ENCODE results near the gene BRD1. TPM values are rescaled to one million over a fixed set of nuclear protein-coding genes. Genes with fewer than 3 reads are reported as not detected.

BRD1 gene
- total RNA-seq, 1 donor from 2014 or later, result 32.5 TPM

DNA sequence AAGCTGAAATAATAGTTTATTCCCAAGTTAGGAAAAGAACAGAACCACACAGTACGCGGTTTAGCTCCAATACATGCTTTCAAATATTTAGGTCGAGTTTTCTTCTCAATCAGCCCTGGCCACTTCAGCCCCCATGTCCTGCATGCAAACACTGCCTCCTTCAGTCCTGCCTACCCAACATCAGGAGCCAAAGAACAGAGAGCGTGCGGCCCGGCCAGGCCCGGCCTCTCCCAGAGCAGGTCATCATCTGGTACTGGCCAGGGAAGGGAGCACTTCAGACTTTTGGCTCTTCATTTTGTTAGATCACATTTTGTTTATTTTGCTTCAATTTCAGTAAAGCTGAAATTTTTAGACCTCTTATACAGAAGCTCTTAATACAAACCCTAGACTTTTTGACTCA is 6.7 kb downstream of the BRD1 start:
- TF ChIP-seq, protein P1, sequence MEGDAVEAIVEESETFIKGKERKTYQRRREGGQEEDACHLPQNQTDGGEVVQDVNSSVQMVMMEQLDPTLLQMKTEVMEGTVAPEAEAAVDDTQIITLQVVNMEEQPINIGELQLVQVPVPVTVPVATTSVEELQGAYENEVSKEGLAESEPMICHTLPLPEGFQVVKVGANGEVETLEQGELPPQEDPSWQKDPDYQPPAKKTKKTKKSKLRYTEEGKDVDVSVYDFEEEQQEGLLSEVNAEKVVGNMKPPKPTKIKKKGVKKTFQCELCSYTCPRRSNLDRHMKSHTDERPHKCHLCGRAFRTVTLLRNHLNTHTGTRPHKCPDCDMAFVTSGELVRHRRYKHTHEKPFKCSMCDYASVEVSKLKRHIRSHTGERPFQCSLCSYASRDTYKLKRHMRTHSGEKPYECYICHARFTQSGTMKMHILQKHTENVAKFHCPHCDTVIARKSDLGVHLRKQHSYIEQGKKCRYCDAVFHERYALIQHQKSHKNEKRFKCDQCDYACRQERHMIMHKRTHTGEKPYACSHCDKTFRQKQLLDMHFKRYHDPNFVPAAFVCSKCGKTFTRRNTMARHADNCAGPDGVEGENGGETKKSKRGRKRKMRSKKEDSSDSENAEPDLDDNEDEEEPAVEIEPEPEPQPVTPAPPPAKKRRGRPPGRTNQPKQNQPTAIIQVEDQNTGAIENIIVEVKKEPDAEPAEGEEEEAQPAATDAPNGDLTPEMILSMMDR (IDR thresholded peaks at IDR 0.05), result no peak
- H3K4me3 ChIP-seq, result no peak overlapping the region
- no peaks in the 10 kb centered on the region for H3K27me3 ChIP-seq
- no peaks in the 10 kb centered on the region for H3K9me3 ChIP-seq
- no peak overlapping the region for H3K27ac ChIP-seq
- H3K36me3 ChIP-seq, result peaks cover 56 to 84% of the 10 kb centered on the region in 2 donors
- H3K4me1 ChIP-seq, result peaks cover 6 to 17% of the 10 kb centered on the region in 2 donors
- intact Hi-C loops (cut with DNase I), result no loop called here
- DNase-seq (ENCODE audit: low spot score in 2 of 2), result no peak

DNA sequence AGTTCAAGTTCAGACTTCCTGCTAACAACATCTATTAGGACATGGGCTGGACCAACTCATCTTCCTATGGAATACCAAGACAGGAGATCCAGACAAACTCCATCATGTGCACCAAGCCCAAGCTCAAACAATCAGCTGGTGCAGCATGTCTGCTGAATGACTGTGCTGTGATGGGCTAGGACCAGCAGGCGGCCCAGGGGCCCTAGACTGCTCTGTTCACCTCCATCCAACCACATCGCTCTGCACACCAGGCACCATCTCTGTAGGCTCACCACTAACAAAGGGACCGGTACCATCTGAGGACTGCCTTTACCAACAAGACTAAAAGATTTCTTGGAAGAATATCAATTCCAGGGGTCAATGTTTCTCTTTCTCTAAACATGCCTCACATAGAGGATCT is 10.3 kb downstream of the BRD1 start:
- H3K4me1 ChIP-seq, result peaks cover 0 to 2% of the 10 kb centered on the region in 2 donors

DNA sequence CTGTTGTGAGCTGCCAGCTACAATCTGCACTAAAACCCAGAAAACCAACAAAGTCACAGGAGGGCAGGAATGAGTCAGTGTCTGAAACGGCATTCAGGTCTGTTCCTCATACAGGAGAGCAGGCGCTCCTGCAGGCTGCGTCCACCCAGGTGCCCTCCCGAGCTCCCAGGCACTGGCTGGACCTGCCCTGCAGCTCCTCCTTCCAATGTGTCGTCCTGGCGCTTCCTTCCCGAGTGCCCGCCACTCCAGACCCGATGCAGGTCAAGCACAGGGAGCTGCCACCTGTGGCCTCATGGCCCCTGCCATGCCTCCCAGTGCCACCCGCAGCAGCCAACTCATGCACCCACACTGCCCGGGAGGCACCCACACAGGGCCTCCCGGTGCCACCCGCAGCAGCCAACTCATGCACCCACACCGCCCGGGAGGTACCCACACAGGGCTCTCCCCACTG is 12.0 kb downstream of the BRD1 start:
- H3K36me3 ChIP-seq, result peaks cover 27 to 59% of the 10 kb centered on the region in 2 donors
- TF ChIP-seq, protein P1 (IDR thresholded peaks at IDR 0.05), result no peak
- DNase-seq (ENCODE audit: low spot score in 2 of 2), result no peak
- H3K4me1 ChIP-seq, result peaks cover 0 to 2% of the 10 kb centered on the region in 2 donors
- H3K9me3 ChIP-seq, result no peaks in the 10 kb centered on the region
- no peak overlapping the region for H3K4me3 ChIP-seq
- intact Hi-C loops (cut with DNase I), result no loop called here
- no peak overlapping the region for H3K27ac ChIP-seq
- H3K27me3 ChIP-seq, result no peaks in the 10 kb centered on the region

More for the DNA sequence above, 10.3 kb downstream of the BRD1 start:
- Histone ChIP-seq H3K9me3 (no peaks in the 10 kb centered on the region), H3K4me3 (no peak overlapping the region), H3K36me3 (peaks cover 42 to 76% of the 10 kb centered on the region in 2 donors), H3K27me3 (no peaks in the 10 kb centered on the region), H3K27ac (no peak overlapping the region)
- intact Hi-C loops (cut with DNase I), result no loop called here
- no peak for DNase-seq (ENCODE audit: low spot score in 2 of 2)
- TF ChIP-seq, protein P1 (IDR thresholded peaks at IDR 0.05), result no peak

DNA sequence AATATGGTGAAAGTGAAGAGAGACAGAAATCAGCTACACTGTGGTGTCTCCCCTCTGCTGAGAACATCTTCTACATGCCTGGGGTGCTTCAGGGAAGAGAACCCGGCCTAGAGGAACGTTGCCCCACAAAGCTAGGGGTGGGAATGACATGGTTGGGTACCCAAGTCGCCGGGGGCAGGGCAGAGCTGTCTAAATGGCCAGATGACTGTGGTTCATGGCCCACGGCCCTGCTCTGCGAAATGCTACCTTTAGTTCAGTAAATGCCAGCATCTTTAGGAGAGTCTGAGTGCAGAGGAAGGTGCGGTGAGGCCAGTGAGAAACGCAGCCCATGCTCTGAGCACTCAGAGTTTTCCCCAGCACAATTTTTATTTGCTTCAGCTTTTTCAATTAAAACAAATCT is 12.8 kb downstream of the BRD1 start:
- no peak overlapping the region for H3K27ac ChIP-seq
- intact Hi-C loops (cut with DNase I), result no loop called here
- H3K4me3 ChIP-seq, result no peak overlapping the region
- no peak for DNase-seq (ENCODE audit: low spot score in 2 of 2)
- no peaks in the 10 kb centered on the region for H3K9me3 ChIP-seq
- peaks cover 20 to 51% of the 10 kb centered on the region in 2 donors for H3K36me3 ChIP-seq
- TF ChIP-seq, protein P1 (IDR thresholded peaks at IDR 0.05), result no peak
- no peaks in the 10 kb centered on the region for H3K27me3 ChIP-seq
- H3K4me1 ChIP-seq, result peaks cover 0 to 2% of the 10 kb centered on the region in 2 donors

DNA sequence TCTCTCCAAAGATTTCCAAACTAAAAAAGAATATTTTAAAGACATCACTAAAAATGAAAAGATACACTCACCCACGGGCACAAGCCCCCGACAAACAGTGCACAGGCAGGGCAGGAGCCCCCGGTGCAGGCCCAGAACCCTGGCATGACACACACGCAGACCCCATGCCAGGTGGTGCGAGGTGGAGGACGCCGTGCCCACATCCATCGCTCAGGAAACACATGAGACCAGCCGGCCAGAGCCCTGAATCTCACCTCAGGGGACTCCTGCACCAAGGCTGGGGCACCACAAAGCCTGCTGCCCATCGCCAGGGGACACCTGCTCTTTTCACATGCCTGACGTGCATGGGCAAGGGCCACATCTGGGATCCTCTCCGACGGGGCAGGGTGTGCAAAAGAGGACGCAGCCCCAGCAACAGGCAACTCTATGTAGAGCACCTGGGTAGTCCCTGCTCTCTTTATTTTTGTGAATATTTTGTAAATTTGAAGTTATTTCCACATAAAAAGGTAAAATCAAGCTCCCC is 13.4 kb downstream of the BRD1 start:
- H3K4me3 ChIP-seq, result no peak overlapping the region
- DNase-seq (ENCODE audit: low spot score in 2 of 2), result no peak
- H3K27ac ChIP-seq, result no peak overlapping the region
- peaks cover 0 to 2% of the 10 kb centered on the region in 2 donors for H3K4me1 ChIP-seq
- H3K9me3 ChIP-seq, result no peaks in the 10 kb centered on the region
- peaks cover 16 to 45% of the 10 kb centered on the region in 2 donors for H3K36me3 ChIP-seq
- H3K27me3 ChIP-seq, result no peaks in the 10 kb centered on the region
- intact Hi-C loops (cut with DNase I), result no loop called here
- TF ChIP-seq, protein P1 (IDR thresholded peaks at IDR 0.05), result no peak

DNA sequence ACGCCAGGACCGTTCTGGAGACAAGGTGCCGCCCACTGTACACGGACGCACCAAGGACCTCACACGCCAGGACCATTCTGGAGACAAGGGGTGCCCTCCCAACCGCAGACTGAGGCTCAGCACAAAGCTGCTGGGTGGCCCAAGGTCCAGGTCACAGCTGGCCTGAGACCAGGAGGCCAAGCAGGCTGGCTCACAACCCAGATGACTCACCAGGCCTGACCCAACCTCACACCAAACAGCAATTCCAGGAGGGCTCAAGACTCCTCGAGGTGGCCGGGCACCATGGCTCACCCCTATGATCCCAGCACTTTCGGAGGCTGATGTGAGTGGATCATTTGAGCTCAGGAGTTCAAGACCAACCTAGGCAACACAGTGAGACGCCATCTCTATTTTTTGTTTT is 14.8 kb downstream of the BRD1 start:
- H3K36me3 ChIP-seq, result peaks cover 14 to 31% of the 10 kb centered on the region in 2 donors
- H3K4me1 ChIP-seq, result peaks cover 0 to 2% of the 10 kb centered on the region in 2 donors
- H3K9me3 ChIP-seq, result no peaks in the 10 kb centered on the region
- no peak for DNase-seq (ENCODE audit: low spot score in 2 of 2)
- no peak overlapping the region for H3K4me3 ChIP-seq
- TF ChIP-seq, protein P1 (IDR thresholded peaks at IDR 0.05), result no peak
- H3K27ac ChIP-seq, result no peak overlapping the region
- no peaks in the 10 kb centered on the region for H3K27me3 ChIP-seq
- intact Hi-C loops (cut with DNase I), result no loop called here

All from ascending aorta (tissue), 2 donors.